Measurements from ENCODE around the gene TMEM174. TPM values are rescaled to one million over a fixed set of nuclear protein-coding genes. Genes with fewer than 3 reads are reported as not detected.

Gene TMEM174
- total RNA-seq, 1 donor from 2014 or later: not detected

- no peaks in the 10 kb centered on the region for H3K4me1 Mint-ChIP-seq
- Histone ChIP-seq H3K27ac (no peak overlapping the region), H3K4me3 (no peak overlapping the region), H3K9ac (no peak overlapping the region), H3K4me2 (no peak overlapping the region), H4K20me1 (ENCODE audit: low read depth) (no peaks in the 10 kb centered on the region), H3F3A (ENCODE audit: low read depth) (no peaks in the 10 kb centered on the region), H2AFZ (replicated peaks) (no peak overlapping the region), H3K4me1 (no peaks in the 10 kb centered on the region), H3K36me3 (no peaks in the 10 kb centered on the region), H3K9me3 (ENCODE audit: low read depth) (peaks cover 6% of the 10 kb centered on the region), H3K79me2 (ENCODE audit: low read depth) (no peaks in the 10 kb centered on the region), H3K27me3 (no peaks in the 10 kb centered on the region)
- no peak for DNase-seq (ENCODE audit: low spot score)
- H3K9me3 Mint-ChIP-seq: peaks cover 8% of the 10 kb centered on the region
- no peak overlapping the region for H3K4me3 Mint-ChIP-seq
- H3K27ac Mint-ChIP-seq: no peak overlapping the region
- no peak for TF ChIP-seq CTCF (IDR thresholded peaks at IDR 0.05)
- no peak for TF ChIP-seq EZH2phosphoT487 (IDR thresholded peaks at IDR 0.05)
- no peak for TF ChIP-seq EZH2 (IDR thresholded peaks at IDR 0.05)
- H3K36me3 Mint-ChIP-seq: no peaks in the 10 kb centered on the region
- peaks cover 2% of the 10 kb centered on the region for H3K27me3 Mint-ChIP-seq (ENCODE audit: insufficient read depth, low read depth)
Observed at GRCh38 chr5:73186976-73187375, 14.0 kb downstream of the TMEM174 start.

GRCh38 chr5:73188764-73189531 lies 16.0 kb downstream of the TMEM174 start:
- Histone ChIP-seq H3K9me3 (ENCODE audit: low read depth) (peaks cover 6% of the 10 kb centered on the region), H3K79me2 (ENCODE audit: low read depth) (no peaks in the 10 kb centered on the region), H3K36me3 (no peaks in the 10 kb centered on the region), H4K20me1 (ENCODE audit: low read depth) (no peaks in the 10 kb centered on the region), H3K27ac (no peak overlapping the region), H3K4me3 (no peak overlapping the region), H2AFZ (replicated peaks) (peak overlapping the region; percentile 92), H3K4me1 (no peaks in the 10 kb centered on the region), H3K4me2 (no peak overlapping the region), H3K27me3 (no peaks in the 10 kb centered on the region), H3F3A (ENCODE audit: low read depth) (no peaks in the 10 kb centered on the region), H3K9ac (no peak overlapping the region)
- Mint-ChIP-seq H3K4me1 (no peaks in the 10 kb centered on the region), H3K27ac (no peak overlapping the region), H3K27me3 (ENCODE audit: insufficient read depth, low read depth) (peaks cover 2% of the 10 kb centered on the region), H3K9me3 (peaks cover 8% of the 10 kb centered on the region), H3K4me3 (no peak overlapping the region), H3K36me3 (no peaks in the 10 kb centered on the region)
- no peak for TF ChIP-seq EZH2 (IDR thresholded peaks at IDR 0.05)
- TF ChIP-seq EZH2phosphoT487 (IDR thresholded peaks at IDR 0.05): no peak
- TF ChIP-seq CTCF (IDR thresholded peaks at IDR 0.05): no peak
- no peak for DNase-seq (ENCODE audit: low spot score)

GRCh38 chr5:73189871-73190376 lies 16.9 kb downstream of the TMEM174 start:
- DNase-seq (ENCODE audit: low spot score): no peak
- H3K9ac ChIP-seq: no peak overlapping the region
- no peak overlapping the region for H3K27ac ChIP-seq
- Mint-ChIP-seq H3K27me3 (ENCODE audit: insufficient read depth, low read depth) (peaks cover 5% of the 10 kb centered on the region), H3K4me3 (no peak overlapping the region), H3K36me3 (no peaks in the 10 kb centered on the region), H3K9me3 (peaks cover 4% of the 10 kb centered on the region), H3K27ac (no peak overlapping the region), H3K4me1 (no peaks in the 10 kb centered on the region)
- H3K27me3 ChIP-seq: no peaks in the 10 kb centered on the region
- H3K36me3 ChIP-seq: no peaks in the 10 kb centered on the region
- no peak overlapping the region for H3K4me3 ChIP-seq
- H2AFZ ChIP-seq (replicated peaks): peak overlapping the region; percentile 42
- H3K4me1 ChIP-seq: no peaks in the 10 kb centered on the region
- peaks cover 6% of the 10 kb centered on the region for H3K9me3 ChIP-seq (ENCODE audit: low read depth)
- H3K79me2 ChIP-seq (ENCODE audit: low read depth): no peaks in the 10 kb centered on the region
- no peak overlapping the region for H3K4me2 ChIP-seq
- H3F3A ChIP-seq (ENCODE audit: low read depth): no peaks in the 10 kb centered on the region
- TF ChIP-seq CTCF (IDR thresholded peaks at IDR 0.05) (no peak), EZH2 (IDR thresholded peaks at IDR 0.05) (no peak), EZH2phosphoT487 (IDR thresholded peaks at IDR 0.05) (no peak)
- H4K20me1 ChIP-seq (ENCODE audit: low read depth): no peaks in the 10 kb centered on the region
